ENCODE measurements around the gene OR13C5.
"Not testable (repeated sequence)": the region's sequence is repeated elsewhere in the genome, so short reads cannot be mapped to it uniquely, and the experiment has no call there.

Gene OR13C5

GRCh38 chr9:104599313-104599712 lies at the start of gene OR13C5:
TSS of gene OR13C5 (minus strand) at chr9:104599413. CDS start at chr9:104599413, 0 bp downstream.
- H3K4me3 ChIP-seq (ENCODE audit: low read length); H3K27ac ChIP-seq (ENCODE audit: low read depth, low read length); H3K4me1 ChIP-seq (ENCODE audit: control insufficient read depth, insufficient read depth, low read length); H3K9ac ChIP-seq (ENCODE audit: low read length); H3K36me3 ChIP-seq (ENCODE audit: control insufficient read depth, insufficient read depth, low read length); H3K27me3 ChIP-seq (ENCODE audit: control insufficient read depth, insufficient read depth, low read length): not testable (repeated sequence)

GRCh38 chr9:104635456-104635855 lies 36.2 kb upstream of the OR13C5 start:
- no peak overlapping the region for H3K4me3 ChIP-seq (ENCODE audit: low read length)
- H3K27me3 ChIP-seq (ENCODE audit: control insufficient read depth, insufficient read depth, low read length) = no peaks in the 10 kb centered on the region
- H3K36me3 ChIP-seq (ENCODE audit: control insufficient read depth, insufficient read depth, low read length) = no peaks in the 10 kb centered on the region
- H3K27ac ChIP-seq (ENCODE audit: low read depth, low read length) = no peak overlapping the region
- no peaks in the 10 kb centered on the region for H3K4me1 ChIP-seq (ENCODE audit: control insufficient read depth, insufficient read depth, low read length)
- H3K9ac ChIP-seq (ENCODE audit: low read length) = no peak overlapping the region

- no peaks in the 10 kb centered on the region for H3K27me3 ChIP-seq (ENCODE audit: control insufficient read depth, insufficient read depth, low read length)
- no peaks in the 10 kb centered on the region for H3K36me3 ChIP-seq (ENCODE audit: control insufficient read depth, insufficient read depth, low read length)
- no peak overlapping the region for H3K4me3 ChIP-seq (ENCODE audit: low read length)
- H3K4me1 ChIP-seq (ENCODE audit: control insufficient read depth, insufficient read depth, low read length) = no peaks in the 10 kb centered on the region
- no peak overlapping the region for H3K27ac ChIP-seq (ENCODE audit: low read depth, low read length)
- no peak overlapping the region for H3K9ac ChIP-seq (ENCODE audit: low read length)
Observed at GRCh38 chr9:104633976-104634520, 34.8 kb upstream of the OR13C5 start.

GRCh38 chr9:104625964-104626363 lies 26.8 kb upstream of the OR13C5 start:
- H3K27me3 ChIP-seq (ENCODE audit: control insufficient read depth, insufficient read depth, low read length); H3K4me1 ChIP-seq (ENCODE audit: control insufficient read depth, insufficient read depth, low read length); H3K27ac ChIP-seq (ENCODE audit: low read depth, low read length); H3K4me3 ChIP-seq (ENCODE audit: low read length); H3K36me3 ChIP-seq (ENCODE audit: control insufficient read depth, insufficient read depth, low read length); H3K9ac ChIP-seq (ENCODE audit: low read length): not testable (repeated sequence)

- H3K27me3 ChIP-seq (ENCODE audit: control insufficient read depth, insufficient read depth, low read length) = no peaks in the 10 kb centered on the region
- no peak within 1 kb of the TSS for H3K27ac ChIP-seq (ENCODE audit: low read depth, low read length)
- H3K36me3 ChIP-seq (ENCODE audit: control insufficient read depth, insufficient read depth, low read length) = no peaks in the 10 kb centered on the region
Observed at GRCh38 chr9:104618104-104618503, 18.9 kb upstream of the OR13C5 start, which contains the start of gene OR13C9. TSS of gene OR13C9 (minus strand) at chr9:104618204. CDS start at chr9:104618204, 0 bp downstream.

GRCh38 chr9:104617418-104617817 lies 18.2 kb upstream of the OR13C5 start:
- Histone ChIP-seq H3K27me3 (ENCODE audit: control insufficient read depth, insufficient read depth, low read length) (no peaks in the 10 kb centered on the region), H3K9ac (ENCODE audit: low read length) (no peak overlapping the region), H3K36me3 (ENCODE audit: control insufficient read depth, insufficient read depth, low read length) (no peaks in the 10 kb centered on the region), H3K4me1 (ENCODE audit: control insufficient read depth, insufficient read depth, low read length) (no peaks in the 10 kb centered on the region), H3K27ac (ENCODE audit: low read depth, low read length) (no peak overlapping the region), H3K4me3 (ENCODE audit: low read length) (no peak overlapping the region)

More at GRCh38 chr9:104618104-104618503, 18.9 kb upstream of the OR13C5 start, which contains the start of gene OR13C9:
- H3K4me1 ChIP-seq (ENCODE audit: control insufficient read depth, insufficient read depth, low read length) = no peaks in the 10 kb centered on the region
- H3K4me3 ChIP-seq (ENCODE audit: low read length) = no peak within 1 kb of the TSS
- no peak within 1 kb of the TSS for H3K9ac ChIP-seq (ENCODE audit: low read length)

GRCh38 chr9:104611213-104611612 lies 12.0 kb upstream of the OR13C5 start:
- Histone ChIP-seq H3K4me3 (ENCODE audit: low read length) (no peak overlapping the region), H3K27me3 (ENCODE audit: control insufficient read depth, insufficient read depth, low read length) (no peaks in the 10 kb centered on the region), H3K36me3 (ENCODE audit: control insufficient read depth, insufficient read depth, low read length) (no peaks in the 10 kb centered on the region), H3K27ac (ENCODE audit: low read depth, low read length) (no peak overlapping the region), H3K9ac (ENCODE audit: low read length) (no peak overlapping the region), H3K4me1 (ENCODE audit: control insufficient read depth, insufficient read depth, low read length) (no peaks in the 10 kb centered on the region)

- Histone ChIP-seq H3K4me3 (ENCODE audit: low read length) (no peak overlapping the region), H3K4me1 (ENCODE audit: control insufficient read depth, insufficient read depth, low read length) (no peaks in the 10 kb centered on the region), H3K9ac (ENCODE audit: low read length) (no peak overlapping the region), H3K27me3 (ENCODE audit: control insufficient read depth, insufficient read depth, low read length) (no peaks in the 10 kb centered on the region), H3K27ac (ENCODE audit: low read depth, low read length) (no peak overlapping the region), H3K36me3 (ENCODE audit: control insufficient read depth, insufficient read depth, low read length) (no peaks in the 10 kb centered on the region)
Observed at GRCh38 chr9:104608336-104608735, 9.1 kb upstream of the OR13C5 start.

GRCh38 chr9:104606152-104606551 lies 6.9 kb upstream of the OR13C5 start:
- Histone ChIP-seq H3K4me3 (ENCODE audit: low read length) (no peak overlapping the region), H3K9ac (ENCODE audit: low read length) (no peak overlapping the region), H3K27me3 (ENCODE audit: control insufficient read depth, insufficient read depth, low read length) (no peaks in the 10 kb centered on the region), H3K27ac (ENCODE audit: low read depth, low read length) (no peak overlapping the region), H3K4me1 (ENCODE audit: control insufficient read depth, insufficient read depth, low read length) (no peaks in the 10 kb centered on the region), H3K36me3 (ENCODE audit: control insufficient read depth, insufficient read depth, low read length) (no peaks in the 10 kb centered on the region)

- not testable (repeated sequence) for H3K27ac ChIP-seq (ENCODE audit: low read depth, low read length); H3K4me3 ChIP-seq (ENCODE audit: low read length); H3K27me3 ChIP-seq (ENCODE audit: control insufficient read depth, insufficient read depth, low read length); H3K4me1 ChIP-seq (ENCODE audit: control insufficient read depth, insufficient read depth, low read length); H3K9ac ChIP-seq (ENCODE audit: low read length); H3K36me3 ChIP-seq (ENCODE audit: control insufficient read depth, insufficient read depth, low read length)
Observed at GRCh38 chr9:104605527-104605926, 6.3 kb upstream of the OR13C5 start, which contains the start of gene OR13C2. TSS of gene OR13C2 (minus strand) at chr9:104605627. CDS start at chr9:104605627, 0 bp downstream.

GRCh38 chr9:104604801-104605200 lies 5.6 kb upstream of the OR13C5 start:
- Histone ChIP-seq H3K36me3 (ENCODE audit: control insufficient read depth, insufficient read depth, low read length) (no peaks in the 10 kb centered on the region), H3K27me3 (ENCODE audit: control insufficient read depth, insufficient read depth, low read length) (no peaks in the 10 kb centered on the region), H3K4me1 (ENCODE audit: control insufficient read depth, insufficient read depth, low read length) (no peaks in the 10 kb centered on the region), H3K4me3 (ENCODE audit: low read length) (no peak overlapping the region), H3K9ac (ENCODE audit: low read length) (no peak overlapping the region), H3K27ac (ENCODE audit: low read depth, low read length) (no peak overlapping the region)

- not testable (repeated sequence) for H3K27me3 ChIP-seq (ENCODE audit: control insufficient read depth, insufficient read depth, low read length); H3K36me3 ChIP-seq (ENCODE audit: control insufficient read depth, insufficient read depth, low read length); H3K9ac ChIP-seq (ENCODE audit: low read length); H3K4me3 ChIP-seq (ENCODE audit: low read length); H3K4me1 ChIP-seq (ENCODE audit: control insufficient read depth, insufficient read depth, low read length); H3K27ac ChIP-seq (ENCODE audit: low read depth, low read length)
Observed at GRCh38 chr9:104598749-104599148, 464 bp downstream of the OR13C5 start.

GRCh38 chr9:104589626-104590025 lies 9.6 kb downstream of the OR13C5 start:
- Histone ChIP-seq H3K4me1 (ENCODE audit: control insufficient read depth, insufficient read depth, low read length) (no peaks in the 10 kb centered on the region), H3K4me3 (ENCODE audit: low read length) (no peak overlapping the region), H3K27ac (ENCODE audit: low read depth, low read length) (no peak overlapping the region), H3K36me3 (ENCODE audit: control insufficient read depth, insufficient read depth, low read length) (no peaks in the 10 kb centered on the region), H3K9ac (ENCODE audit: low read length) (no peak overlapping the region), H3K27me3 (ENCODE audit: control insufficient read depth, insufficient read depth, low read length) (no peaks in the 10 kb centered on the region)
